Lower leg skin (tissue), 4 donors: ENCODE results near the gene SLC16A8. TPM values are rescaled to one million over a fixed set of nuclear protein-coding genes. Genes with fewer than 3 reads are reported as not detected.

Source experiments
- DNase-seq, 2 donors: peaks; one replicate each; pipeline ENCODE4 v3.0.0-alpha.2; 2019; ENCODE audit warnings: low spot score in 2 of 2
- H3K4me3 ChIP-seq: fragments of 200-600 bp; sonication (generic); 2 replicates; pipeline ENCODE4 v1.5.1; 2017; ENCODE audit warnings: mild to moderate bottlenecking, low read depth; ENCODE audit not compliant: poor library complexity, severe bottlenecking
- CTCF ChIP-seq, 3 donors: fragments of 450-650 bp; IDR thresholded peaks; one replicate each; pipeline ENCODE4 v1.5.1; 2016; ENCODE audit warnings: antibody characterized with exemption in 3 of 3, mild to moderate bottlenecking in 3 of 3, moderate library complexity in 2 of 3
- POLR2A ChIP-seq, 2 donors: fragments of 450-650 bp; IDR thresholded peaks; one replicate each; pipeline ENCODE4 v1.6.1; 2016 to 2017; ENCODE audit warnings: antibody characterized with exemption in 2 of 2, mild to moderate bottlenecking in 1 of 2, moderate library complexity in 1 of 2
- WGBS, 2 donors: methylation state at CpG; one replicate each; pipeline ENCODE4 v1.1.5; 2018; 5-methylcytosine and 5-hydroxymethylcytosine counted together
- intact Hi-C: fragments of 100-400 bp; cut with DNase I; formaldehyde crosslinking; loops from one replicate; pipeline ENCODE4 v1.15.0; 2023; ENCODE audit warnings: low total_unique reads
- total RNA-seq, 4 donors: library from RNA; depleted of rRNA; stranded (reverse); fragments of >200 nt; gene quantifications; one replicate each; pipeline ENCODE4 v1.1.0, GENCODE V29; 2016

SLC16A8 gene
- under 1 TPM; 0.13 to 0.80 (median 0.33) TPM for total RNA-seq

- 76 to 78% methylated on average over 14 to 16 of the region's 16 CpGs for WGBS, 2 donors
- H3K4me3 ChIP-seq: no peak within 1 kb of the TSS
- DNase-seq: no peak
- TF ChIP-seq CTCF (IDR thresholded peaks at IDR 0.05) (no peak), POLR2A (IDR thresholded peaks at IDR 0.05) (no peak)
- intact Hi-C loops: no loop called here
Observed at GRCh38 chr22:38083931-38084631, at the start of gene SLC16A8. TSS of gene SLC16A8 (minus strand) at chr22:38084184. CDS start at chr22:38082873, 1,311 bp downstream.

- TF ChIP-seq CTCF (IDR thresholded peaks at IDR 0.05) (no peak), POLR2A (IDR thresholded peaks at IDR 0.05) (no peak)
- no peak overlapping the region for H3K4me3 ChIP-seq
- 94 to 100% methylated on average over 4 of the region's 4 CpGs for WGBS, 2 donors
- intact Hi-C loops: no loop called here
- DNase-seq: no peak
Observed at GRCh38 chr22:38133331-38133730, 49.3 kb upstream of the SLC16A8 start.

- TF ChIP-seq POLR2A (IDR thresholded peaks at IDR 0.05): no peak
- 92 to 93% methylated on average over 24 to 28 of the region's 28 CpGs for WGBS, 2 donors
- intact Hi-C loops: no loop called here
- DNase-seq: no peak
- H3K4me3 ChIP-seq: no peak overlapping the region
Observed at GRCh38 chr22:38132794-38133193, 48.8 kb upstream of the SLC16A8 start.

GRCh38 chr22:38132136-38132535 lies 48.2 kb upstream of the SLC16A8 start:
- DNase-seq: no peak
- H3K4me3 ChIP-seq: no peak overlapping the region
- intact Hi-C loops: no loop called here
- WGBS, 2 donors: 90 to 93% methylated on average over 7 of the region's 7 CpGs
- TF ChIP-seq CTCF (IDR thresholded peaks at IDR 0.05) (no peak), POLR2A (IDR thresholded peaks at IDR 0.05) (no peak)

GRCh38 chr22:38131399-38131798 lies 47.4 kb upstream of the SLC16A8 start:
- H3K4me3 ChIP-seq: no peak overlapping the region
- no peak for DNase-seq
- WGBS, 2 donors: 74 to 78% methylated on average over 2 of the region's 2 CpGs
- TF ChIP-seq CTCF (IDR thresholded peaks at IDR 0.05) (no peak), POLR2A (IDR thresholded peaks at IDR 0.05) (no peak)
- intact Hi-C loops: no loop called here

GRCh38 chr22:38129856-38130255 lies 45.9 kb upstream of the SLC16A8 start:
- H3K4me3 ChIP-seq: no peak overlapping the region
- DNase-seq: no peak
- intact Hi-C loops: no loop called here
- no peak for TF ChIP-seq POLR2A (IDR thresholded peaks at IDR 0.05)
- no peak for TF ChIP-seq CTCF (IDR thresholded peaks at IDR 0.05)
- 78 to 84% methylated on average over 9 of the region's 9 CpGs for WGBS, 2 donors
